SK-N-SH treated with all-trans-retinoic acid at 6 μM for 48 hours (cell line): ENCODE results near the gene SLC17A3.

Experiments used
- CSDC2 ChIP-seq: fragments of 250-450 bp; sonication (Bioruptor Pico); IDR thresholded peaks from 2 replicates; pipeline ENCODE4 v1.5.0; 2020; ENCODE audit warnings: mild to moderate bottlenecking, moderate library complexity
- GLIS3 ChIP-seq: fragments of 250-450 bp; sonication (Bioruptor Pico); IDR thresholded peaks from 2 replicates; pipeline ENCODE4 v1.5.0; 2020; ENCODE audit warnings: mild to moderate bottlenecking, moderate library complexity
- RARB ChIP-seq: fragments of 250-450 bp; sonication (Bioruptor Pico); IDR thresholded peaks from 2 replicates; pipeline ENCODE4 v1.8.0; 2021; ENCODE audit warnings: mild to moderate bottlenecking, moderate library complexity
- TCF4 ChIP-seq: fragments of 250-450 bp; sonication (Bioruptor Pico); IDR thresholded peaks from 2 replicates; pipeline ENCODE4 v1.8.0; 2021; ENCODE audit warnings: mild to moderate bottlenecking, moderate library complexity, borderline replicate concordance
- ZFP3 ChIP-seq: fragments of 250-450 bp; sonication (Bioruptor Pico); IDR thresholded peaks from 2 replicates; pipeline ENCODE4 v1.5.0; 2020; ENCODE audit warnings: mild to moderate bottlenecking, moderate library complexity
- ZFP30 ChIP-seq: fragments of 450-650 bp; formaldehyde crosslinking; IDR thresholded peaks from 2 replicates; pipeline ENCODE4 v1.5.0; 2022; ENCODE audit warnings: mild to moderate bottlenecking, moderate library complexity
- TF ChIP-seq, protein P1 (sequence below): fragments of 250-450 bp; sonication (Bioruptor Pico); IDR thresholded peaks from 2 replicates; pipeline ENCODE4 v1.8.0; 2020; ENCODE audit warnings: mild to moderate bottlenecking, moderate library complexity, borderline replicate concordance

DNA sequence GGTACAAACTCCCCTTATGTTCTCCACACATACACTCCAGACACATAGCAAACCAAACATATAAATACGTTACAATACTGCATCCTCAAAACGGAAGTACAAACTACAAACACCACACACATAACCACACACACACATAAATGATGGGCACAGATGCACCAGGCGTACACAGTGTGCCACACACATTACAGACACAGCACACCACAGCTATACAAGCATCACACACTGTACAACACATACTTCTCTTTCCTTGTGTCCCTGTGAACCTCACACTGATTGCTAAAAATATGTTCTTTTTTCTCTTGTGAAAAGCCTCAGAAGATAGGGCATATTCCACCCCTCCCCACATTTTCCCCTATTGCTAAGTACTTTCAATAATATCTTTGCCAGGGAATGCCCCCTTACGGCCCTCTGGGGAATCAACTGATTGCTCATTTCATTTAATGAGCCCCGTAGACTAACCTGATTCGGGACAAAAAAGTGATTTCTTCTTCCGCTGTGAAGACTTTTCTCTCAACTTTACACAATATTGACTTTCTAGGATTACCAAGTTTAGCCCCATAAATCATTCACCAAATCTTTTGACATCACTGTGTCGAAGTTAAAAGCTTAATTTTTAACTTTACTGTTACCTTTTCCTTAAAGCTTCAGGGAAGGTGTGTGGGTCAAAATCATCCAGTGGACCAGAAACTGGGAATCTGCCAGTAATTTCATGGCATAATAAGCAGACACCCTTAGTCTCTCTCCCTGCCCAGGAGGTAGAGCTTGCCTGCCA, 42.3 kb downstream of the SLC17A3 start, which contains the start of gene SLC17A1:
- TF ChIP-seq, protein P1, sequence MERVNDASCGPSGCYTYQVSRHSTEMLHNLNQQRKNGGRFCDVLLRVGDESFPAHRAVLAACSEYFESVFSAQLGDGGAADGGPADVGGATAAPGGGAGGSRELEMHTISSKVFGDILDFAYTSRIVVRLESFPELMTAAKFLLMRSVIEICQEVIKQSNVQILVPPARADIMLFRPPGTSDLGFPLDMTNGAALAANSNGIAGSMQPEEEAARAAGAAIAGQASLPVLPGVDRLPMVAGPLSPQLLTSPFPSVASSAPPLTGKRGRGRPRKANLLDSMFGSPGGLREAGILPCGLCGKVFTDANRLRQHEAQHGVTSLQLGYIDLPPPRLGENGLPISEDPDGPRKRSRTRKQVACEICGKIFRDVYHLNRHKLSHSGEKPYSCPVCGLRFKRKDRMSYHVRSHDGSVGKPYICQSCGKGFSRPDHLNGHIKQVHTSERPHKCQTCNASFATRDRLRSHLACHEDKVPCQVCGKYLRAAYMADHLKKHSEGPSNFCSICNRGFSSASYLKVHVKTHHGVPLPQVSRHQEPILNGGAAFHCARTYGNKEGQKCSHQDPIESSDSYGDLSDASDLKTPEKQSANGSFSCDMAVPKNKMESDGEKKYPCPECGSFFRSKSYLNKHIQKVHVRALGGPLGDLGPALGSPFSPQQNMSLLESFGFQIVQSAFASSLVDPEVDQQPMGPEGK (CRISPR knock-in tag) = no peak
- TF ChIP-seq CSDC2 (CRISPR knock-in tag) = no peak
- no peak for TF ChIP-seq TCF4 (CRISPR knock-in tag)
- no peak for TF ChIP-seq ZFP30
- TF ChIP-seq ZFP3 (CRISPR knock-in tag) = no peak
- TF ChIP-seq GLIS3 (CRISPR knock-in tag) = no peak
- no peak for TF ChIP-seq RARB (CRISPR knock-in tag)
